H9 (cell line): ENCODE data around the gene CEP120. TPM values are rescaled to one million over a fixed set of nuclear protein-coding genes. Genes with fewer than 3 reads are reported as not detected.

Experiments used
- DNase-seq: peaks from one replicate; pipeline ENCODE4 v3.0.0-alpha.2; 2017
- H2AFZ ChIP-seq: one replicate; pipeline ENCODE4 v1.6.1; 2013; ENCODE audit warnings: mild to moderate bottlenecking, low read length, control low read depth, moderate library complexity
- H2AK5ac ChIP-seq: 2 replicates; pipeline ENCODE4 v1.6.1; 2013; ENCODE audit warnings: low read length, control low read depth, mixed read lengths; ENCODE audit not compliant: insufficient read length
- H2BK120ac ChIP-seq: one replicate; pipeline ENCODE4 v1.6.1; 2013; ENCODE audit warnings: low read depth, mild to moderate bottlenecking, low read length, control low read depth, inconsistent platforms; ENCODE audit not compliant: poor library complexity, severe bottlenecking
- H2BK12ac ChIP-seq: 2 replicates; pipeline ENCODE4 v1.6.1; 2013; ENCODE audit warnings: low read length, control low read depth, mixed read lengths, low read depth; ENCODE audit not compliant: insufficient read length
- H2BK15ac ChIP-seq: 2 replicates; pipeline ENCODE4 v1.6.1; 2013; ENCODE audit warnings: low read depth, low read length, control low read depth
- H2BK20ac ChIP-seq: one replicate; pipeline ENCODE4 v1.6.1; 2013; ENCODE audit warnings: low read depth, mild to moderate bottlenecking, low read length, control low read depth, inconsistent platforms; ENCODE audit not compliant: poor library complexity, severe bottlenecking
- H2BK5ac ChIP-seq: 2 replicates; pipeline ENCODE4 v1.6.1; 2013; ENCODE audit warnings: low read length, control low read depth, mixed read lengths; ENCODE audit not compliant: insufficient read length
- H3K14ac ChIP-seq: 2 replicates; pipeline ENCODE4 v1.6.1; 2013; ENCODE audit warnings: low read length, control low read depth; ENCODE audit not compliant: insufficient read depth
- H3K18ac ChIP-seq: 2 replicates; pipeline ENCODE4 v1.6.1; 2013; ENCODE audit warnings: low read depth, mild to moderate bottlenecking, mixed read lengths, low read length, control low read depth; ENCODE audit not compliant: insufficient read length
- H3K23ac ChIP-seq: 2 replicates; pipeline ENCODE4 v1.6.1; 2013; ENCODE audit warnings: low read length, control low read depth, mixed read lengths, low read depth; ENCODE audit not compliant: insufficient read length
- H3K23me2 ChIP-seq: 2 replicates; pipeline ENCODE4 v1.6.1; 2013; ENCODE audit warnings: low read depth, mild to moderate bottlenecking, mixed read lengths, low read length, control low read depth; ENCODE audit not compliant: insufficient read length, poor library complexity, severe bottlenecking
- H3K27ac ChIP-seq: 2 replicates; pipeline ENCODE4 v1.5.1; 2013; ENCODE audit warnings: low read length, control low read depth, mixed read lengths, low read depth; ENCODE audit not compliant: insufficient read length
- H3K27me3 ChIP-seq: 2 replicates; pipeline ENCODE4 v1.6.1; 2013; ENCODE audit warnings: low read length, control low read depth, inconsistent platforms; ENCODE audit not compliant: insufficient read depth
- H3K4ac ChIP-seq: 2 replicates; pipeline ENCODE4 v1.6.1; 2013; ENCODE audit warnings: low read depth, mild to moderate bottlenecking, control low read depth, inconsistent platforms, low read length, moderate library complexity
- H3K4me1 ChIP-seq: 2 replicates; pipeline ENCODE4 v1.6.1; 2013; ENCODE audit warnings: low read length, control low read depth, inconsistent platforms; ENCODE audit not compliant: insufficient read depth
- H3K4me2 ChIP-seq: 2 replicates; pipeline ENCODE4 v1.6.1; 2013; ENCODE audit warnings: low read length, control low read depth, mixed read lengths; ENCODE audit not compliant: insufficient read length, insufficient read depth
- H3K56ac ChIP-seq: 2 replicates; pipeline ENCODE4 v1.6.1; 2013; ENCODE audit warnings: low read depth, mild to moderate bottlenecking, mixed read lengths, low read length, control low read depth; ENCODE audit not compliant: insufficient read length
- H3K79me1 ChIP-seq: 2 replicates; pipeline ENCODE4 v1.6.1; 2013; ENCODE audit warnings: low read depth, mild to moderate bottlenecking, moderate library complexity, low read length, control low read depth, inconsistent platforms; ENCODE audit not compliant: insufficient read depth, poor library complexity, severe bottlenecking
- H3K79me2 ChIP-seq: 2 replicates; pipeline ENCODE4 v1.6.1; 2013; ENCODE audit warnings: low read length, control low read depth, inconsistent platforms; ENCODE audit not compliant: insufficient read depth
- H3K9ac ChIP-seq: 2 replicates; pipeline ENCODE4 v1.6.1; 2013; ENCODE audit warnings: low read length, control low read depth, mixed read lengths; ENCODE audit not compliant: insufficient read length; ENCODE audit errors: extremely low read depth
- H3K9me3 ChIP-seq: one replicate; pipeline ENCODE4 v1.6.1; 2013; ENCODE audit warnings: low read depth, low read length, inconsistent platforms; ENCODE audit not compliant: control insufficient read depth
- H3T11ph ChIP-seq: one replicate; pipeline ENCODE4 v1.6.1; 2013; ENCODE audit warnings: mild to moderate bottlenecking, low read length, control low read depth, inconsistent platforms
- H4K20me1 ChIP-seq: one replicate; pipeline ENCODE4 v1.6.1; 2013; ENCODE audit not compliant: control insufficient read depth, insufficient read length, insufficient read depth
- H4K5ac ChIP-seq: 2 replicates; pipeline ENCODE4 v1.6.1; 2013; ENCODE audit warnings: low read depth, mild to moderate bottlenecking, mixed read lengths, low read length, control low read depth; ENCODE audit not compliant: insufficient read length
- H4K8ac ChIP-seq: replicated peaks from 2 replicates; pipeline ENCODE4 v1.6.1; 2013; ENCODE audit warnings: low read length, control low read depth, mixed read lengths, low read depth; ENCODE audit not compliant: insufficient read length
- H4K91ac ChIP-seq: 2 replicates; pipeline ENCODE4 v1.6.1; 2013; ENCODE audit warnings: low read depth, mild to moderate bottlenecking, moderate library complexity, mixed read lengths, low read length, control low read depth; ENCODE audit not compliant: insufficient read length
- H3K27ac Mint-ChIP-seq, 3 experiments: 2 replicates in 2 of 3; 3 replicates in 1 of 3; pipeline ENCODE4 v1.8.0; 2020 to 2021; ENCODE audit warnings: mixed read lengths in 3 of 3, mild to moderate bottlenecking in 1 of 3, moderate library complexity in 1 of 3
- H3K27me3 Mint-ChIP-seq: 2 replicates; pipeline ENCODE4 v1.8.0; 2021; ENCODE audit warnings: low read depth, mild to moderate bottlenecking, moderate library complexity, mixed read lengths
- H3K36me3 Mint-ChIP-seq, 3 experiments: 2 replicates in 2 of 3; 3 replicates in 1 of 3; pipeline ENCODE4 v1.8.0; 2020 to 2021; ENCODE audit warnings: low read depth in 3 of 3, mixed read lengths in 3 of 3; ENCODE audit not compliant: insufficient read depth in 1 of 3
- H3K4me1 Mint-ChIP-seq, 2 experiments: 2 replicates each; pipeline ENCODE4 v1.8.0; 2020; ENCODE audit warnings: mixed read lengths in 2 of 2
- H3K4me3 Mint-ChIP-seq, 2 experiments: 2 replicates in 1 of 2; 3 replicates in 1 of 2; pipeline ENCODE4 v1.8.0; 2020 to 2021; ENCODE audit warnings: mild to moderate bottlenecking in 2 of 2, mixed read lengths in 2 of 2, moderate library complexity in 1 of 2
- H3K9me3 Mint-ChIP-seq, 2 experiments: 2 replicates in 1 of 2; 3 replicates in 1 of 2; pipeline ENCODE4 v1.8.0; 2020; ENCODE audit warnings: mild to moderate bottlenecking in 2 of 2, mixed read lengths in 2 of 2, moderate library complexity in 1 of 2
- CTCF ChIP-seq: fragments of 200-600 bp; sonication (generic); conservative IDR thresholded peaks from 3 replicates; pipeline ENCODE4 v1.8.0; 2021; ENCODE audit warnings: antibody characterized with exemption, mild to moderate bottlenecking
- WGBS: extraction: QIAGEN DNeasy Blood & Tissue Kit; methylation state at CpG from one replicate; pipeline ENCODE4 v1.1.7; 2013; ENCODE audit warnings: missing lambda C conversion rate, low lambda C conversion rate, mixed read lengths; ENCODE audit not compliant: insufficient read length; ENCODE audit errors: extremely low coverage; 5-methylcytosine and 5-hydroxymethylcytosine counted together
- total RNA-seq: library from RNA; stranded (reverse); gene quantifications from 2 replicates; pipeline ENCODE4 v1.2.1, GENCODE V29; 2021

The CEP120 gene
- total RNA-seq, 1 experiment from 2014 or later, result 22.5 TPM

- H3K27me3 ChIP-seq, result no peaks in the 10 kb centered on the region; the same call in 1 of the 2 replicates
- H3K4me3 Mint-ChIP-seq, result no peak overlapping the region
- WGBS, result no CpG with 5 or more reads among the region's 4 CpGs
- no peak overlapping the region for H2BK15ac ChIP-seq
- H3K18ac ChIP-seq, result no peak overlapping the region
- no peak overlapping the region for H2AFZ ChIP-seq
- no peak overlapping the region for H3T11ph ChIP-seq
- no peak overlapping the region for H4K5ac ChIP-seq
- no peak overlapping the region for H2BK12ac ChIP-seq
- H4K91ac ChIP-seq, result no peak overlapping the region
- H4K8ac ChIP-seq, result no peak overlapping the region
- no peak overlapping the region for H3K4ac ChIP-seq
- no peak overlapping the region for H2AK5ac ChIP-seq
- H3K79me2 ChIP-seq, result no peaks in the 10 kb centered on the region
- TF ChIP-seq CTCF, result no peak
- no peaks in the 10 kb centered on the region for H3K9me3 ChIP-seq
- peaks cover 3% of the 10 kb centered on the region; the same call in 1 of the 2 replicates for H3K27me3 Mint-ChIP-seq
- peaks cover 11 to 20% of the 10 kb centered on the region in 2 experiments for H3K4me1 Mint-ChIP-seq
- H3K4me1 ChIP-seq, result no peaks in the 10 kb centered on the region; the same call in 1 of the 2 replicates
- no peak overlapping the region for H3K27ac Mint-ChIP-seq
- no peak overlapping the region for H3K9ac ChIP-seq
- H3K36me3 Mint-ChIP-seq, result 0 out of 7 replicates have a peak, but pooled peaks cover 0 to 5% (median 0%) of the 10 kb centered on the region in 3 experiments
- H3K27ac ChIP-seq, result no peak overlapping the region
- no peaks in the 10 kb centered on the region for H3K79me1 ChIP-seq
- H3K23me2 ChIP-seq, result no peaks in the 10 kb centered on the region
- H3K56ac ChIP-seq, result no peak overlapping the region
- no peak overlapping the region for H2BK20ac ChIP-seq
- H2BK120ac ChIP-seq, result no peak overlapping the region
- H4K20me1 ChIP-seq, result no peaks in the 10 kb centered on the region
- no peak overlapping the region for H2BK5ac ChIP-seq
- H3K23ac ChIP-seq, result no peak overlapping the region
- no peak for DNase-seq
- no peak overlapping the region for H3K14ac ChIP-seq
- no peak overlapping the region for H3K4me2 ChIP-seq
- no peaks in the 10 kb centered on the region for H3K9me3 Mint-ChIP-seq
Measured at GRCh38 chr5:123305751-123306150, 117.5 kb downstream of the CEP120 start.
